Myocyte (in vitro differentiated cells): ENCODE measurements around the gene CREG2. TPM values are rescaled to one million over a fixed set of nuclear protein-coding genes. Genes with fewer than 3 reads are reported as not detected.

Source experiments
- DNase-seq: peaks from one replicate; pipeline ENCODE4 v3.0.0-alpha.2; 2012; ENCODE audit warnings: low read depth
- polyA plus RNA-seq: library from polyadenylated mRNA; unstranded; fragments of >200 nt; gene quantifications from one replicate; pipeline ENCODE4 v1.2.1, GENCODE V29; 2012; ENCODE audit warnings: missing spikeins
- total RNA-seq: library from RNA; depleted of rRNA; stranded (reverse); fragments of >200 nt; gene quantifications from 2 replicates; pipeline ENCODE4 v1.2.3, GENCODE V29; 2014

CREG2 gene, protein sequence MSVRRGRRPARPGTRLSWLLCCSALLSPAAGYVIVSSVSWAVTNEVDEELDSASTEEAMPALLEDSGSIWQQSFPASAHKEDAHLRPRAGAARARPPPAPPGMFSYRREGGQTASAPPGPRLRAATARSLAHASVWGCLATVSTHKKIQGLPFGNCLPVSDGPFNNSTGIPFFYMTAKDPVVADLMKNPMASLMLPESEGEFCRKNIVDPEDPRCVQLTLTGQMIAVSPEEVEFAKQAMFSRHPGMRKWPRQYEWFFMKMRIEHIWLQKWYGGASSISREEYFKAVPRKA
- 1.5 and 6.9 TPM in 2 replicates for total RNA-seq
- polyA plus RNA-seq, result 0.62 TPM

DNA sequence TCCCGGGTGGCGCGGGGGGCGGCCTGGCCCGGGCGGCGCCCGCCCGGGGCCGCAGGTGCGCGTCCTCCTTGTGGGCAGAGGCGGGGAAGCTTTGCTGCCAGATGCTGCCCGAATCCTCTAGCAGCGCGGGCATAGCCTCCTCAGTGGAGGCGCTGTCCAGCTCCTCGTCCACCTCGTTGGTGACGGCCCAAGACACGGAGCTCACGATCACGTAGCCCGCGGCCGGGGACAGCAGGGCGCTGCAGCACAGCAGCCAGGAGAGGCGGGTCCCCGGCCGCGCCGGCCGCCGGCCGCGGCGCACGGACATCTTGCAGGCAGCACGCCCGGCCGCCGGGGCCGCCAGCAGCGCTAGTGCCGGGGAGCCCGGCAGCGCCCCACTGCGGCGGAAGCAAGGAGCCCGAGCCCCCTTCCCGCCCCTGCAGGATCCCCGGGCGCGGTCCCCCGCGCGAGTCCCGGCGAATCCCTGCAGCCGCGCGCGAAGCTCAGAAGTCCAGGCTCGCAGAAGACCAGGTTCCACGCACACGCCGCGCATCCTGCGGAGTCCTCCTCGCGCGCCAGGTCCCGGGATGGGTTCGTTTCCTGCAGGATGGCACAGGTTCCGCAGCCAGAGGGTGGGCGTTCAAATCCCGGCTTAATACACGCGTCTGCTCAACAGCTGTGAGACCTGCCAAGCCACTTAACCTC lies at the start of gene CREG2:
Gene CREG2 (minus strand): TSS at position 353 of the 684 bp plus-strand sequence. CDS start 46 bp downstream, at position 307.
- DNase-seq, result peak; percentile 74

- DNase-seq, result no peak
Measured at GRCh38 chr2:101435001-101435862, 47.9 kb upstream of the CREG2 start.

DNA sequence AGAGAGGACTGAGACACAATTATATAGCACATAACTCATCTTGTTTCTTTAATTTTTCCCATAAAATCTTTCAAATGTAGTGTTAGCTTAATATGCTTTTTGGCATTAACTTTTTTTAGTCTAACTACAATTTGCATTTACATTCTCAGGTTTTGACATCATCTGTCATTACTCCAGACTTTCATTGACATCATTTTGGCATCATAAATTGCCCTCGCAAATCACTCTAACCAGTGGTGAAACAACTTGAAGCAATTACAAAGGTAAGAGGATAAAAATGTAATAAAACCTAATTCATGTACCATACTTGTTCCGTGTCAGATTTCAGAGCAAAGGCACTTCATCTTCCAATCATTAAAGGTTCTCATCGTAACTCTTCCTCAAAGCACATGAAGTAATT lies 46.2 kb upstream of the CREG2 start:
- no peak for DNase-seq

GRCh38 chr2:101432411-101433181 lies 45.3 kb upstream of the CREG2 start:
- DNase-seq, result no peak

GRCh38 chr2:101431486-101431885 lies 44.2 kb upstream of the CREG2 start:
- DNase-seq, result no peak

DNA sequence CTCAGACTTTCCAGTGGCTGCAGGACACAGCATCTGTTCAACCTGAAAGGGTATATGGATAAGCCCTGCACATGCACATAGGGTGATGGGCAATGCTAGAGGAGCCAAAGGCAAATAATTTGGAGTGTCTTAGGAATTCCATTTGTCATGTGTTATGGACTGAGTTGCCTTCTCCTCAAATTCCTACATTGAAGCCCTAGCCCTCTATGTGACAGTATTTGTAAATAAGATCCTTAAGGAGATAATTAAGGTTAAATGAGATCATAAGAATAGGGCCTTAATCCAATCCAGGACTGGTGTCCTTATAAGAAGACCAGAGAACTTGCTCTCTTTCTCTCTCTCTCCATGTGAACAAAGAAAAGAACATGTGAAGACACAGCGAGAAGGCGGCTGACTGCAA lies 42.9 kb upstream of the CREG2 start:
- no peak for DNase-seq

DNA sequence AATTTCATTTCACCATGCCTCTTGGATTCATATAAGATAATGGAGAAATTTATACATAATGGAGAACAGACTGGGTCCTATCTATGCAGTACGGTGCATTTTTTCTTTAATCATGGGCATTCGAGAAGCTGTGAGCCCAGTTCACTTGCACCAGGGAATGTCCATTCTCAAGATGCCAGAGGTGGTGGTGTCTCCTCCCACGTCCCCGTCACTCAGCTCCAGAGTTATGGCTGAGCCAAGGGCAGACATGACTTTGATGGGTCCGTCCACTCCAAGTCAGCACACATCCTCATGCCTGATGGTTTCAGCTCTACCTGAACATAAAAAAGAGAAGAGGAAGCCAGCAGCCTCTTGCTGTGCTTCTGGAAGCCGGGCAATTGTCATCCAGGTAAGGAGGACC lies 42.1 kb upstream of the CREG2 start:
- no peak for DNase-seq

GRCh38 chr2:101428422-101429176 lies 41.3 kb upstream of the CREG2 start:
- peak; percentile 66 for DNase-seq

DNA sequence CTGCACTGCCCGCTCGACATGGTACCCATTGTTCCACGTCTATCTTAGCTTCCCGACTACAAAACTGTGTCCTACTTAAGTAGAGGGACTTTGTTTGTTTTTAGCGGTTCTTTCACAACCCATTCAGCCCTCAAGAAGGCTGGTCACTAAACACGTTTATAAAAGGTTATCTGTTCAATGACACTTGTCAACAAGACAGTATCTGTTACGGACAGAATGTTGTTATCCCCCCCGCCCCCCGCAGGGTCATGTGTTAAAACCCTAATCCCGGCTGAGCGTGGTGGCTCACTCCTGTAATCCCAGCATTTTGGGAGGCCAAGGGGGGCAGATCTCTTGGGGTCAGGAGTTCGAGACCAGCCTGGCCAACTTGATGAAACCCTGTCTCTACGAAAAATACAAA lies 40.4 kb upstream of the CREG2 start:
- no peak for DNase-seq

DNA sequence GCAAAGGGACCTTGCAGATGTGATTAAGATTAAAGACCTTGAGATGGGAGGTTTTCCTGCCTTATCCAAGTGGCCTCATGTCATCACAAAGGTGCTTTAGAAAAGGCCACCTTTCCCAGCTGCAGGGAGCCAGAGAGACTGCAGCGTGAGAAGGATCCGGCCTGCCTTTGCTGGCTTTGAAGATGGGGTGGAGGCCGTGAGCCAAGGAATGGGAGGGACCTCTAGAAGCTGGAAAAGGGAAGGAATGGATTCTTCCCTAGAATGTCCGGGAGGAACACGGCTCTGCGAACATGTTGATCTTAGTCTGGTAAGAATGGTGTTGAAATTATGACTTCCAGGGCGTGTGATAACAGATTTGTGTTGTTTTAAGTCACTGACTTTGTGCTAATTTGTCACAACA lies 39.9 kb upstream of the CREG2 start:
- no peak for DNase-seq

DNA sequence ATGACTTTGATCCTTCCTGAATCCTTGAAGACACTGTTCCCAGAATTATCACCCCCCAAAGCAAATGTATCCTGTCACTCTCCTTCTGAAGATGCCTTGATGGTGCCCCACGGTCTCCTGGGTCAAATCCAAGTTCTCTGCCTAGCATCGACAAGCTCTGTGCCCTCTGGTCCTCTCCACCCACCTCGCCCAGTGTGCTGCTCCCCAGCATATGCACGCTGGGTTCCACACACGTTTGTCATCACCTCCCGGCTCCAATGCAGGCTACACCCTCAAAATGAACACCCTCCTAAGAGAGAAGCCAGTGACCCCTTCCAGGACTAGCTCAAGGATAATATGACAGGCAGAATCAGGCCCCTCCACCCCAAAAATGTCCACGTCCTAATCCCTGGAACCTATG lies 39.5 kb upstream of the CREG2 start:
- DNase-seq, result no peak

- no peak for DNase-seq
Measured at GRCh38 chr2:101420623-101421022, 33.3 kb upstream of the CREG2 start.

GRCh38 chr2:101419096-101419663 lies 31.9 kb upstream of the CREG2 start:
- DNase-seq, result peak; percentile 80

DNA sequence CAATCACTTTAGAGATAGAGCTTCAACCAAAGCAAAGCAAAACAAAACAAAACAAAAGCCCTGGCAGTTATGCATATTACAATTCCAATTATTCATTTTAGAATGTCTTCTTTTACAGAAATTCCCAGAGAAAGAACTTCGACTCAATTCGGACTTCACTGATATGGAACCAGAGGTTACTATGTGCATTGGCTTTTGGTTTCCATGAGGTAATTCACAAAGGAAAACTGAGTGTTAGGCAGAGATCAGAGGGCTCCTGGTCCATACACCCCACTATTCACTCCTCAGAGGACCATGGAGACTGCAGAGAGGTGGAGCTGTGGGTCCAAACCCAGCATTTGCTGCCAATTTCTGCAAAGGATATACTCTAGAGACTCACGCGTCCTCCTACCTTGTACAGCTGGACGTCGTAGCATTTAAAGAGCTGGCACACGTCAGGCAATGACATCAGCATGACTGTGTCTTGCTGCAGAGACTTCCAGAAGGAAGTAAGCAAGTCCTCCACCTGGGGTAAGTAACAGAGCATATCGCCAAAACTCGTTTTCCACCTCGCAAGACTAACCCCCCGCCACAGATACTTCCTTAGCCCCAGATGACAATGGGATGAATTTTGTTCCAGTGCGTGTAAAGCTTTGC lies 31.3 kb upstream of the CREG2 start:
- DNase-seq, result no peak

DNA sequence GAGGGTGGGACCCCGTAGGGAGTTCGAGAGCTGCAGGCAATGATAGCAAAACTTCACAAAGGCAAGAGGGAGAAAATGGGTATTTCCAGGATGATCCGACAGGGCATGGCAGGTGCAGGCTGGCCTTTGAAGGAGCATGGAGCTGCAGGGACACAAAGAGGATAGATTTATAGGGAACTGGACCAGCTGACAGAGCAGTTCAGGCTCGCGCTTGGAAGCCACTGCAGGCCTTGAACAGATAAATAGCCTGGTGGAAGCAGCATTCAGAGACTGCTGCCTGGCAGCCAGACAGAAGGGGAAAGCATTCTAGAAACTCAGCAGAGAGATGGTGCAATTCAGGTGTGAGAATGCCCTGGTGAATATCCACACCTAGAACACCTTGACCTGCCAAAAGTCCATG lies 29.3 kb upstream of the CREG2 start:
- no peak for DNase-seq

GRCh38 chr2:101415884-101416283 lies 28.6 kb upstream of the CREG2 start:
- DNase-seq, result no peak

GRCh38 chr2:101415220-101415619 lies 27.9 kb upstream of the CREG2 start:
- DNase-seq, result no peak

- DNase-seq, result no peak
Measured at GRCh38 chr2:101412092-101412694, 24.9 kb upstream of the CREG2 start.

- no peak for DNase-seq
Measured at GRCh38 chr2:101410746-101411145, 23.4 kb upstream of the CREG2 start.
